Colon (tissue), 2 donors: ENCODE measurements around the gene SLC26A2.
"Not testable (repeated sequence)": the region's sequence is repeated elsewhere in the genome, so short reads cannot be mapped to it uniquely, and the experiment has no call there.

ENCODE experiments used
- FAIRE-seq: peaks from 2 replicates; lab custom pipeline; 2012; peaks lifted over from hg19 to GRCh38; lab: Jason Lieb, UNC
- donor health status: control.
- donor health status: control.

The SLC26A2 gene

DNA sequence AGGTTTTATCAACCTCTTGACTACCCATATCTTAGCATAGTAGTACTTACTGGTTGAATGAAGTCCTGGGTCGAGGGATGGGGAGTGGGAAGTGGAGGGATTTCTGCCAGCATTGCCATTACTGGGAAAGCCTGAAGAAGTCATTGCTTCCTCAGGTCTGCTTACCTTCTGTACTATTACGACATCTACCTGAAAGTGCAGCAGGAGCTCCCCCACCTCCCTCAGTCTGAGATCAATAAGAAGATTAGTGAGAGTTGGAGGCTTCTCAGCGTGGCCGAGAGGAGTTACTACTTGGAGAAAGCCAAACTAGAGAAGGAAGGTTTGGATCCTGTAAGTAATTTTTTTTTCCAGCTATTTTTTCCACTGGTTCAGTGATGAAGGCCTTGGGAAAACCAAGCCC lies 45.8 kb downstream of the SLC26A2 start:
- FAIRE-seq = no peak

DNA sequence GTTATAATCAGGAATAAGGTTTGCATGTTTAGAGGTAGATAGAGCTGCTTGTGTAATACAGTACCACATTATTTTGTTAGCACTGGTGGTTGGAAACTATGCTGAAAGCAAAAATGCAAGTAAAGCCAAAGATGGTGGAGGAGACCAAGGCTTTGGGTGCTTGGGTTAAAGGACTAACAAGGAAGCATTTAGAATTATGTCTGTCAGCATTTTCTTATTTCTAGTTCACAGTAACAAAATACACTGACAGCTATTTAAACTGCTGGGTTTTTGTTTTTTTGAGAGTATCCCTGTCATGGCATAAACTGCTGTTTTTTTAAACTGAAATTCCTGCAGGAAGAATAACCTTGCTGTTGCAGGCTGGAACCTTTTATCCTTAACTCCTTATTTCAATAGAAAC lies 46.5 kb downstream of the SLC26A2 start:
- no peak for FAIRE-seq

DNA sequence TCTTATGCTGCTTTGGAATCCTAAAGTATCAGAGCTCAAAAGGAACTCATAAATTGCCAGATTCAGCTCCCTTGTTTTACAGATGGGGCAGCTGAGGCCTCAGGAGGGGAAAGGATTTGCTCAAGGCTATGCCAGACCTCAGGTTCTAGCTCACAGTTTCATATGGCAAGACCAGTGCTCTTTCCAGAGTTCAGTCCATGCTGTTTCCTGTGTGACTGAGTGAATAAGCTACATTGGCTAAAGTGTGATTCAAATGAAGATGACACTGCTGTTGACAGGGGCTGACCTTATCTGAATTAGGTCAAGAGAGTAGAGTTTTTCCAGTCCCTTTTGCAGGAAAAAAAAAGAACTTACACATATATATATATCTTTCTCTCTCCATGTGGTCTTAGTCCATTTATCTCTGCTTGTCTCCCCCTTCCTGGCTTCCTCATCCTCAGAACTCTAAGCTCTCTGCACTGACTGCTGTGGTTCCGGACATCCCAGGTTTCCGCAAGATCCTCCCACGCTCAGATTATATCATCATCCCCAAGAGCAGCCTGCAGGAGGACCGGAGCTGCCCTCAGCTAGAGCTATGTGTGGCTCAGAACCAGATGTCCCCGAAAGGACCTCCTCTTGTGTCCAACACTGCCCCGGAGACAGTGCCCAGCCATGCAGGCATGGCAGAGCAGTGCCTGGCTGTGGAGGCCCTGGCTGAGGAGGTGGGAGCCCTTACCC lies 49.3 kb downstream of the SLC26A2 start:
- no peak for FAIRE-seq

DNA sequence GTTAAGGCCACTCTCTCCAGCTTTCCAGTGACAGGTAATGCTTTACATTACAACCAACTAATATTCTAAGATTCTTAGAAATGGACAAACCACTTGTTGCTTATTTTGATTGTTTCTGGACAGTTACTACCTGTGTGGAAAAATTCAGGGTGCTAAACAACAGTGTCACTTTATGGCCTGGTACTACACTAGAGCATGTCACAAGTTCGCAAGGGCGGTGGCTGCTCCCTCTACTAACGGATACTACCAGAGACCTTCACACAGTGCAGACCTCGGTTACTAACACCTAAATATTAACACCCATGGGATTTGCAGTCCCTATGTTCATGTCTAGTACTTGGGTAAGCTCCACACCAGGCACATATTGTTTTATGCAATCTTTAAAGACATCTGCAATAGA lies 53.4 kb downstream of the SLC26A2 start:
- FAIRE-seq = no peak

DNA sequence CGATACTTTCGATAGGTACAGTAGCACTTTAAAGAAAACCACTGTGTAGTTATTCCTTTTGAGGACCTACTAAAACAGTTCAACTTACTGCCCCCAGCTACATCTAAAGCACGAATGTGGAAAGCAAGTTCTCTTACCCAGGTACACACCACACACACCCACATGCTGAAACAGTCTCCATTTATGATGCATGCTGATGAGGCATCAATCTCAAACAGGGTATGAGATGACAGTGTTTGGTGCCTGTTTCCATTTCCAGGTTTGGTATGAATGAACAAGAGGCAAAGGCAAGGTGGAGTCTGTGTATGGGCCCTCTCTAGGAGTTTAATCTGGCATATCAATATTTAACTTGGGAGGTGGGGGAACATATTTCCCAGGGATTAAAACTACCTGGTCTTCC lies 53.9 kb downstream of the SLC26A2 start:
- FAIRE-seq = no peak

DNA sequence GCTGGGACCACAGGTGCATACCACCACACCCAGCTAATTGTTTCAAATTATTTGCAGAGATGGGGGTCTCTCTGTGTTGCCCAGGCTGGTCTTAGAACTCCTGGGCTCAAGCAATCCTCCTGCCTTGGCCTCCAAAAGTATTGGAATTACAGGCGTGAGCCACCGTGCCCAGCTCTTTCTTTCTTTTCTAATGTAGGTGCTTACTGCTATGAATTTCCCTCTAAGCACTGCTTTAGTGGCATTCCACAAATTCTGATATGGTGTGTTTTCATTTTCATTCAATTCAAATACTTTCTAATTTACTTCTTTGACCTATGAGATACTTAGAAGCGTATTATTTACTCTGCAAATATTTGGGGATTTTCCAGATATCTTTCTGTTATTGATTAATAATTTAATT lies 54.9 kb downstream of the SLC26A2 start:
- no peak for FAIRE-seq

DNA sequence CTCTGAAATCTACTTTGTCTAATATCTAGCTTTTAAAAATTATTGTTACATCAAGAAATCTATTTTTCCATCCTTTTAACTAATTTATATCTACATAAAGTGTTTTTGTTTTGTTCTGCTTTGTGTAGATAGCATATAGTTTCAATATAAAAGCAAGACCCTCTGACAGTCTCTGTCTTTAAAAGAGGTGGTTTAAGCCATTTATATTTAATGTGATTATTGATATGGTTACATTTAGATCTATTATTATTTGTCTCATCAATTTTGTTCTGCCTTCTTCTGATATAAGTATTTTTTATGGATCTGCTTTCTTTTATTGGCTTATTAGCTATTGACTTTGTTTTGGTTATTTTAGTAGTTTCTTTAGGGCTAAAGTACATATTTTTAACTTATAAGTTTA lies 56.0 kb downstream of the SLC26A2 start:
- FAIRE-seq = no peak

DNA sequence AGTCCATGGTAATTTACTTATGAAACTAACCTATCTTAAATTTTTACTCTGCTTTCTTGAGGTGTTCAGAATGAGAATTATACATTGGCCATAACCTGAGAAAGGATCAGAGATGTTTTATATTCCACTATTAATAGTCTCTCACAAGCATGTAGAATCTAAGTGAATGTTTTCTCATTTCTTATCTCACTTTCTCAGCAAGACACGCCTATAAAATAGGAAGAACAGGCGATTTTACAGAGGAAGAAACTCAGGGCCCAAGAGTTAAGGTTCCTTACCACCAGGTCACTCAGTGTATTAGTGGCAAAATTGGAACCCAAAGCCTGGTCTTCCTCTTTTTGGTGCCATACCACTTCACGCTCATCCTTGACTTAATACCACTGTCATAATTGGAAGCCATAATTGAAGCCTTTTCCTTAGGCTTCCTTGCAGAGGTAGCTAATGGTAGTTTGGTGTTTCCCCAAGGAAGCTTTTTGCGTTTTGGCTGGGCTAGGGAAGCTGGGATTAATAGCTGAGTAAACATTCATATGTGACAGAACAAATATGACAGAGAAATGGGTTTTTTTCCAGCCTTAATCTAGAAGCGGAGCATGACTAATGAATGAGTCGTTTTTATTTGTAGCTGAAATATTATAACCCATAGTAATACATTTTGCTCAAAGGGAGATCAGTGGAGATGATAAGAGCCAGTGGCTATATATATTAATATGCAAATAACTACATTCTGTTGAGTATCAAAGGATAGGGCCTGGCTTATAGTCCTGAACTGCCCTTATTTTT lies 56.9 kb downstream of the SLC26A2 start:
- FAIRE-seq = no peak

DNA sequence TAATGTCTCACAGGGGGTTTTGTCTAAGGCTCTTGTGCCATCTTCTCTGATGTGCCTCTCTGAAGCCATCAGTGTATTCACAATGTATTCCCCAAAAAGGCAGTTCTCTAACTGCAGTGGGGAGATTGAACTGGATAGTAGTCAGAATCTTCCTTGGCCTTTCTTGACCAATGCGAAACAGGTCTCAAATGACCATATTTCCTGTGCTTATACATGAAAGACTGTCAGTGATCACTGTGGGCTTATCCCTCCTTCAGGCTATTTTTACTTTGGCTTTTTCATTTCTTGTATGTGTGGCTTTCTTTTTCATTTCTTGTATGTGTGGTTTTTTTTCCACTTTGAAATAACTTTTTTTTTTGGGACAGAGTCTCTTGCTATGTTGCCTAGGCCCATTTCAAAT lies 59.7 kb downstream of the SLC26A2 start:
- no peak for FAIRE-seq

DNA sequence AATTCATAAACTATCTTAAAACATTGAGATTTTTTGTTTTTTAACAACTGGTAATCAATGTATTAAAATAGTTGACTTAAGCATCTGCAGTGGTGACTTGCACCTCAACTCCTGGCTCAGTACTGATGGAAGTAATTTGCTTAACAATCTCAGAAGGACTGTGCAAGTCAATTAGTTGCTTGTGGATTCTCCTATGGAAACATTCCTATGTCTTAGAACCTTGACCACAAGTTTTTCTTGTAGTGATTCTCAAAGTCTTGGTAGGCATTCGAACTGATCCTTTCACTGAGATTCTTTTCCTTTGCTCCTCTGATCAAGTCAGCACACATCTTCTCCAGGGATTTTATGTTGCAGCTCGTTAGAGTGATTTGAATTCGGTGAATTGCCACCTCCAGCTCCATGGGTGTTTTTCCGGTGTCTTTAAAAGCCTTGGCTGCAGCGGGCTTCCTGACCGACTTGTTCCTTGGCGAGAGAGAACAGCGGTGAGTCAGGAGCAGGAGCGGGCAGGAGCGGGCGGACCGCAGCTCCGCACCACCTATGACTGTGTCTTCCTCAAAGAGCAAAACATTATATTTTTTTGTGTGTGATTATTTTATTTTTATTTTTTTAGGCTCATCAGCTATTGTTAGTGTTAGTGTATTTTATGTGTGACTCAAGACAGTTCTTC lies 61.1 kb downstream of the SLC26A2 start:
- no peak for FAIRE-seq

DNA sequence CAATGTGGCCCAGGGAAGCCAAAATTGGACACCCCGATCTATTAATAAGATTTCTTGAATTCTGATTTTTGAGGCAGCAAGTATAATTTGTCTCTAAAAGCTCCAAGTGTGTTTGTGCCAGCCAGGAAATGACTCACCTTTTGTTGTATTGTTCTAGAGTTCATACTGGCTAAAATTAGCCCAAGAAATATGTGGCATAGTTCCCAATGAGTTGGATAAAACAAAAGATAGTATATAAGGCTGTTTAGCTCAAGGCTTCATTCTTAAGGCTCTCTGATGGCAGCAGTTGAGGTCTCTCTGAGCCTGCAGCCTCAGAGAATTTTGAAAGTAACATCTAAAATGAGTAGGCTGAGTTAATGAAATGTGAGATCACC lies 61.6 kb downstream of the SLC26A2 start:
- FAIRE-seq = no peak

DNA sequence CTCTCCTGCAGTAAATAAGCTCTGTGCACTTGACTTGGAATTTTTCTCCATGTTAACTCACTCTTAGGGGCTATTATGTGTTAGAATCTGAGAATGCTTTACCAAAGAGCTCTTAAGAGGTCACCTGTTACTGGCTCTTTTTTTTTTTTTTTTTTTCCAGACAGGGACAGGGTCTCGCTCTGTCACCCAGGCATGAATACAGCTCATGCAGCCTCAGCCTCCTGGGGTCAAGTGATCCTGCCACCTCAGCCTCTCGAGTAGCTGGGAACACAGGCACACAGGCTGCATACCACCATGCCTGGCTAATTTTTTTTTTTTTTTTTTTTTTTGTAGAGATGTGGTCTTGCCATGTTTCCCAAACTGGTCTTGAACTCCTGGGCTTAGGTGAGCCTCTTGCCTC lies 62.1 kb downstream of the SLC26A2 start:
- FAIRE-seq = no peak

DNA sequence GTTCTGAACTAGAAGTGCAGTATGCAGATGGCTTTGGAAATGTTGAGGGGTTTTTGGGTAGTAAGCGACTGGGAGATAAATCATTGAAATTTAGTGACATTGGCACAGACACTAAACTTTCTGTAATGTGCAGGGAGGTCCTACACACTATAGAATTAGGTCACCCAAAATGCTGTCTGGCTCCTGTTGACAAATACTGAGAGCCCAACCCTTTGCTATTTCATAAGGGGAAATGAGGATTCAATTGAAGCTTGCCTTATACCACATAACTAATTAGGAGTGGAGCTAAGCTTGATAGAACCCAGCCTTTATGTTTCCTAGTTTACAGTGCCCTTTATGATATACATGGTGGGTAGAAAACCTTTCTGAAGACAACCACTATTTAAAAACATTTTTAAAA lies 62.6 kb downstream of the SLC26A2 start:
- no peak for FAIRE-seq

DNA sequence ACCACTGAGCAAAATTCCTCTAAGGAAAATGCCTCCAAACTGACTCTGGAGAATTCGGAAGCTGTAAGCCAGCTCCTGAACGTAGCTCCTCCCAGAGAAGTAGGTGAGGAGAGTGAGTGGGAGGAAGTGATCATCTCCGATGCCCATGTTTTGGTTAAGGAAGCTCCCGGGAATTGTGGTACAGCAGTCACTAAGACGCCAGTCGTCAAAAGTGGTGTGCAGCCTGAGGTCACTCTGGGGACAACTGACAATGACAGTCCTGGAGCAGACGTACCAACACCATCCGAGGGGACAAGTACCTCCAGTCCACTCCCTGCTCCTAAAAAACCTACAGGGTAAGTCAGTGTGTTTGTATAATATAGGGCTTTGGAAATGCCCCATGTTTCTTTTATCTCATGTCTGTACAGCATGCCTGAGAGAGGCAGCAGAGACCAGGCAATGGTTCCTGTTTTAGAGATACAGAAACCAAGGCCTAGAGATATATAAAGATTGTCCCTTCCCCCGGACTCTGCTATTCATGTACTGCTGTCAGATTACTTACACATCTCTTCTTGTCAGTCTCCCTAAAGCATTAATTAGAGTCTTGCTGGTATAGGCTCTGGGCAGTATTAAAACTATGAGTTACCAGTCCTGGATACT lies 63.9 kb downstream of the SLC26A2 start:
- no peak for FAIRE-seq

DNA sequence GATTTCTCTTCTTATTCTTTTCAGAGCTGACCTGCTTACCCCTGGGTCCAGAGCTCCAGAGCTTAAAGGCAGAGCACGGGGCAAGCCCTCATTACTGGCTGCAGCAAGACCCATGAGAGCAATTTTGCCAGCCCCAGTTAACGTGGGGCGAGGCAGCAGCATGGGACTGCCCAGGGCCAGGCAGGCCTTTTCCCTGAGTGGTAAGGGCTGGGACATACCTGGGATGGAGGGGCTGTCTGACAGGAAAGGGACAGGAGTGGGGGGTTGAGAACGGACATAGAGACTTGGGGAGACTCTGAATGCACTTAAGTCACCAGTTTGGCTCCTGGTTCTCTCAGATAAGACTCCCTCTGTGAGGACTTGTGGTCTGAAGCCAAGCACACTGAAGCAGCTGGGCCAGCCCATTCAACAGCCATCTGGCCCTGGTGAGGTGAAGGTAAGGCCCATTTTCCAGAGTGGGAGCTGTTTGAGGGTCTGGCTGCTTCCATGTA lies 66.2 kb downstream of the SLC26A2 start:
- no peak for FAIRE-seq

DNA sequence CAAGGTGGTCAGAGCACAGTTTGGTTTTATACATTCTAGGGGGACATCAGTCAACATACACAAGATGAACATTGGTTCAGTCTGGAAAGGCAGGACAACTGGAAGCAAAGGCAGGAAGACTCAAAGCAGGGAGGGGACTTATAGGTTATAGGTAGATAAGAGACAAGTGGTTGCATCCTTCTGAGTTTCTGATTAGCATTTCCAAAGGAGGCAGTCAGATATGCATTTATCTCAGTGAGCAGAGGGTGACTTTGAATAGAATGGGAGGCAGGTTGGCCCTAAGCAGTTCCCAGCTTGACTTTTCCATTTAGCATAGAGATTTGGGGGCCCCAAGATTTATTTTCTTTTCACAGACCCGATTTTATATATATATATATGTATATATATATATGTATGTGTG lies 67.5 kb downstream of the SLC26A2 start:
- not testable (repeated sequence) for FAIRE-seq

DNA sequence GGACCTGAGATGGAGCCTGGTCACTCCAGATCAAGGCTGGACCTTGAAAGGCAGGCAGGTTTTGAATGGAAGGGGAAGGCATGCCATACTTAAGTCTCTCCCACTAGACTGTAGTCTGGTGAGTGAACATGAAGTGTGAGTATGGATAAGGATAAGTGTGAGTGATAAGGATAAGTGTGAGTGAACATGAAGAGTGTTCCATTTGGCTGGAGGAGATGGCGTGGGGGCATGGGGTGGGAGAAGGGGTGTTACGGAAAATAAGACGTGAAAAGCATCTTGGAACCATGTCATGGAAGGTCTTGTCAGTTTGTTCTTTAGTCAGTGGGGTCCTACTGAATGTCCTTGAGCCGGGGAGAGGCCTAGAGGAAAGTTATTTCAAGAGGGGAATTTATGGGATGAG lies 72.8 kb downstream of the SLC26A2 start:
- no peak for FAIRE-seq

DNA sequence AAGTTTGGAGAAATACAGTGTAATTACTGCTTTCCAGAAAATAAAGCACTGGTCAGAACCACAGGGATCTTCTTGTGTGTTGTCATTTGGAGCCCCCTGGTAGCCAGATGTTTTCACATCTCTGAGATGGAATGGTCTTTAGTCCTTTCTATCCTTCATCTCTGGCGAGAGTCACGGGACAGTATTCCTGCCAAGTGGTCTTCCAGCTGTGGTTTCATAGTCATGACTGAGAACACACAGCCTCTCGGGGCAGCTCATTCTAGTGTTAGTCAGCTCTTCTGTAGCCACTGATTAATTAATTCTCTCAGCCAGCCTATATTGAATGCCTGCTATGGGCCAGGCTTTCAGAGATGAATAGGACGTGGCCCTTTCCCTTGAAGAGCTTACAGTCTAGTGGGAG lies 74.1 kb downstream of the SLC26A2 start:
- no peak for FAIRE-seq

DNA sequence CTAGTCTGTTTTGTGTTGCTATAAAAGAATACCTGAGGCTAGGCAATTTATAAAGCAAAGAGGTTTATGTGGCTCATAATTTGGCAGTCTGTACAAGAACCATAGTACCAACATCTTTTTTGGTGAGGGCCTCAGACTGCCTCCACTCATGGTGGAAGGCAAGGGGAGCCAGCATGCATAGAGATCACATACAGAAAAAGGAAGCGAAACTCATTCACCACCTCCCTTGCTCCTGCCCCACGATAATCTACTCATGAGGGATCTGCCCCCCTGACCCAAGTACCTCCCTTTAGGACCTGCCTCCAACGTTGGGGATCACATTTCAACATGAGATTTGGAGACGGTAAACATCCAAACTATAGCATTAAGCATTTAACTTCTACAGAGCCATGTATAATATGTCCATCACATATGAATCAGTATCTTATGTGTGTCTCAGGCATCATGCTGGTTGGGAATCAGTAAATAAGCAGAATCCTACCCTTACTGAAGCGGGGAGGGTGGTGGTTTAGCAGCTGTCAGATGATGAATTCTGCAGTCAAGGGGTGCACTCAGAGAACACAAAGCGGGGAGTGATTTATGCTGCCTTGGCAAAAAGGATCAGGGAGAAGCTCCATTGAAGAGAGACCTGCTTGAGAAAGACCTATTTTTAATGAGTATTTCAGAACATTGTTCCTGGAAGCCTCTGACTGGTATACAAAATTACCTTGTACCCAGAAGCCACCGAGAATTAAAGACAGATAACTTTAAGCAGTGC lies 74.8 kb downstream of the SLC26A2 start:
- FAIRE-seq = no peak

DNA sequence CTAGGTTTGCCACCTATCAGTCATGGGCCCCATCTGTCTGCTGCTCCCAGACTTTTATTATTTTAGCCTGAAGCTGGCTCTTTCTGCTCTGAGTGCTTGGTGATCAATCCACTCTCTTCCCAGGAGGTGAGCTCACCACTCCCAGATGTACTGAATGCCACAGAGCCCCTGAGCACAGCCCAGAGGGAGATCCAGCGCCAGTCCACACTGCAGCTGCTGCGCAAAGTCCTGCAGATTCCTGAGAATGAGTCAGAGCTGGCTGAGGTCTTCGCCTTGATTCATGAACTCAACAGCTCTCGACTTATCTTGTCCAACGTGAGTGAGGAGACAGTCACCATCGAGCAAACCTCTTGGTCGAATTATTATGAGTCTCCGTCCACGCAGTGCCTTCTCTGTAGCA lies 76.0 kb downstream of the SLC26A2 start:
- FAIRE-seq = no peak
